ENCODE results near the gene LETM1. TPM values are rescaled to one million over a fixed set of nuclear protein-coding genes. Genes with fewer than 3 reads are reported as not detected.

The LETM1 gene
- total and polyA plus RNA-seq, 2 donors (not counting 3 experiments of a cell fraction or from before 2014, with no cell fraction given): 25.6 to 62.5 TPM

GRCh38 chr4:1879485-1879884 is 23.5 kb upstream of the LETM1 start:
- H3K27ac ChIP-seq (ENCODE audit: insufficient read depth, low read depth, low read length): no peak overlapping the region
- peaks cover 8% of the 10 kb centered on the region for H4K20me1 ChIP-seq (replicated peaks; ENCODE audit: control insufficient read depth, extremely low read depth, insufficient read depth, low read length)

More at GRCh38 chr4:1879485-1879884, 23.5 kb upstream of the LETM1 start:
- peaks cover 97% of the 10 kb centered on the region for H3K79me2 ChIP-seq (ENCODE audit: control insufficient read depth, insufficient read depth, low read length)
- H3K9me3 ChIP-seq (replicated peaks; ENCODE audit: control insufficient read depth, insufficient read depth, low read length): no peaks in the 10 kb centered on the region
- H3K27me3 ChIP-seq (ENCODE audit: control insufficient read depth in 2 of 2, insufficient read depth in 2 of 2, low read length in 2 of 2): no peaks in the 10 kb centered on the region
- POLR2A ChIA-PET: no interaction called here
- no peaks in the 10 kb centered on the region for H3K9me1 ChIP-seq (replicated peaks; ENCODE audit: control insufficient read depth, extremely low read depth, insufficient read depth, low read length)
- DNase-seq (ENCODE audit: low read depth, low spot score) (no peak), FAIRE-seq (no peak)
- dilution Hi-C loops (cut with MboI; ENCODE audit: extremely low pct_ligation_motif_present, low sequenced_read_pairs): no loop called here
- H3K36me3 ChIP-seq (ENCODE audit: control insufficient read depth in 2 of 2, extremely low read depth in 1 of 2, insufficient read depth in 2 of 2, low read length in 2 of 2): no peaks in the 10 kb centered on the region
- no peak overlapping the region for H3K4me3 ChIP-seq (replicated peaks in 1 of 3; ENCODE audit: insufficient read depth in 1 of 3, low read depth in 1 of 3, low read length in 3 of 3)
- no peaks in the 10 kb centered on the region for H3K4me1 ChIP-seq (ENCODE audit: control insufficient read depth, extremely low read depth, insufficient read depth, low read length)
- CTCF ChIA-PET: interaction anchor here (0.6 to 0.8 kb wide), 2 partner anchors 19 to 21 kb away, joined by 3 read pairs; no protein-coding TSS in a partner anchor
- H3K9ac ChIP-seq (replicated peaks; ENCODE audit: extremely low read depth, insufficient read depth, low read length): no peak overlapping the region
- H3K4me2 ChIP-seq (ENCODE audit: insufficient read depth, low read length): no peak overlapping the region
- no TSS peak for BruUV-seq (replicated peaks)
- TF ChIP-seq FOS (IDR thresholded peaks at IDR 0.05; ENCODE audit: borderline replicate concordance, insufficient read depth, low read length): no peak
- TF ChIP-seq EZH2 (IDR thresholded peaks at IDR 0.05; ENCODE audit: borderline replicate concordance, low read depth, low read length, severe bottlenecking): no peak
- no peak for TF ChIP-seq JUN (IDR thresholded peaks at IDR 0.05; ENCODE audit: borderline replicate concordance, insufficient read depth, insufficient read length, low read depth)
- TF ChIP-seq POLR2A (IDR thresholded peaks at IDR 0.05; ENCODE audit: low read depth, low read length): no peak
- no peak for TF ChIP-seq POLR2AphosphoS5 (IDR thresholded peaks at IDR 0.05; ENCODE audit: insufficient read depth, low read depth, low read length)
- no peak for TF ChIP-seq CTCF (IDR thresholded peaks at IDR 0.05; ENCODE audit: extremely low read depth in 1 of 2, insufficient read depth in 1 of 2, low read depth in 1 of 2, low read length in 2 of 2)
- TF ChIP-seq MYC (IDR thresholded peaks at IDR 0.05; ENCODE audit: low read depth, low read length): no peak
- TF ChIP-seq GATA2 (IDR thresholded peaks at IDR 0.05; ENCODE audit: insufficient read depth, insufficient read length, low read depth, low read length): no peak
- no peak for TF ChIP-seq MAX (IDR thresholded peaks at IDR 0.05; ENCODE audit: insufficient read depth, insufficient read length)
- intact Hi-C loops (cut with micrococcal nuclease): no loop called here
- no peak overlapping the region for H2AFZ ChIP-seq (ENCODE audit: low read depth, low read length)

Data from endothelial cell of umbilical vein (primary cell).